GM19468 (cell line): Measurements from ENCODE around the gene FAP.

Source experiments
- ATAC-seq: cut with Tn5 transposase; IDR thresholded peaks from one replicate; pipeline ENCODE4 v1.9.1; 2021; ENCODE audit warnings: mild to moderate bottlenecking, moderate library complexity, moderate number of reproducible peaks; ENCODE audit not compliant: unreplicated experiment; ENCODE audit errors: extremely low read depth

Gene FAP

DNA sequence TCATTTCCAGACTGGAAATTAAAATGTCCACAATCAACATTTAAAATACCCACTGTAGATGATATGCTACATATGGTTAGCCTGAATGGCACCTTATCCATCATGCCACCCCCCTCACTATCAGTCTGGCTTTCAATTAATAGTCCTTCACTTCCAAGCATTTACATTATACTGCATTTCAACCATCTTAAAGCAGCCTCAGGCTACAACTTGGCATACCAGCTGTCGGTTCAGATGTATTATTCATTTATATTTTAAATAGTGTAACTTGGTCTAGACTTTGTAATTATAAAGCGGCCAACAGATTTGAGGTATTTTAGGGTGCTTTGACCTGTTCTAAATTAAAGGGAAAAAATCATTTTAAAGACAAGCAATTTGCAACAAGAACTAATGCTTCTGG lies 93.8 kb downstream of the FAP start:
- ATAC-seq, result no peak

GRCh38 chr2:162148956-162149355 lies 94.3 kb downstream of the FAP start:
- no peak for ATAC-seq

GRCh38 chr2:162143969-162144368 lies 99.3 kb downstream of the FAP start:
- ATAC-seq, result no peak

DNA sequence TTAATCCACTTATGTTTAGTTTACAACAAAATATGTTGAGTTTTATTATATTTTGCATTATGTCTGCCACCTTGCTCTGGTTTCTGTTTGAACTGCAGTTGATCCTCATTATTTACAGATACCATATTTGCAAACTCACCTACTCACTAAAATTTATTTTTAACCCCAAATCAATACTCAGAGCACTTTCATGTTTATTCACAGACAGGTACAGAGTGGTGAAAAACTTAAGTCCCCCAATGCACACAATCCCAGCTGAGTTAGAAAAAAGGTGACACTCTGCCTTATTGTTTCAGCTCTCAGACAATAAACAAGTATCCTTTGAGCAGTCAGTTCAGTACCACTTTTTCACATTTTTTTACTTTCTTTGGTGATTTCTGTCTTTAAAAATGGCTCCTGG lies 104.9 kb downstream of the FAP start:
- ATAC-seq, result no peak

- ATAC-seq, result no peak
Observed at GRCh38 chr2:162127422-162127821, 115.8 kb downstream of the FAP start.

DNA sequence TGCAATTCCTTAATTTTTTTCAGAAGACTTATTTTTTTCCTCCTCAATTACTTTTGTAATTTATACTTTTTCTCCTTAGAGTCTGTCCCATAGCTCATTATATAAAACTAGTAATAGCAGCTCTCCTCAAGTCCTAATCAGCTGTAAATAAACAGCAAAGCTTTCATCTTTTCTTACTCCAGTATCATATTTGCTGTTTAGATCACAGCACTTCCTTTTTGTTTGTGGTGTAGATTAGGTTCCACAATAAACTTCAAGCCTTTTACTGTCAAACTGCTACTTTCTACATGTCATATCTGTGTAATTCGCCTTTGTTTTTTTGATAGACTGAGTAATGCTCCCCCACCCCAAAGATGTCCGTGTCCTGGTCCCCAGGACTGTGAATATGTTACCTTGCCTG lies 116.7 kb downstream of the FAP start:
- no peak for ATAC-seq

GRCh38 chr2:162126111-162126519 lies 117.1 kb downstream of the FAP start:
- ATAC-seq, result peak; percentile 83

DNA sequence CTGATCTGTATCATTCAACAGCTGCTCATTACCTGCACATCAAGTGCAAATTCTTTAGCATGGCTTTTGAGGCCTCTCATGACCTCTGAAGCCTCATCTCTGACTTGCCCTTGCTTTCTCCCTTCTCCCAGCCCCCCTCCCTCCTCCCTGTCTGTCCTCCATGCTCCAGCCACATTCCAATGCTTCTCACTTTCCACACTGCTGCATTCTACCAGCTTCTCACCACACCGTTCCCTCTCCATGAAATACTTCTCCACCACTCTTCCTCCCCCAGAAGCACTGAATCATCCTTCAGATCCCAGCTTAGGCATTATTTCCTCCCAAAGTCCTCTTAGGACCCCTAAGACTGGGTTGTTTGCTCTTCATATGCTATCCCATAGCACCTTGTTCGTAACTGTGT lies 118.1 kb downstream of the FAP start:
- ATAC-seq, result no peak

DNA sequence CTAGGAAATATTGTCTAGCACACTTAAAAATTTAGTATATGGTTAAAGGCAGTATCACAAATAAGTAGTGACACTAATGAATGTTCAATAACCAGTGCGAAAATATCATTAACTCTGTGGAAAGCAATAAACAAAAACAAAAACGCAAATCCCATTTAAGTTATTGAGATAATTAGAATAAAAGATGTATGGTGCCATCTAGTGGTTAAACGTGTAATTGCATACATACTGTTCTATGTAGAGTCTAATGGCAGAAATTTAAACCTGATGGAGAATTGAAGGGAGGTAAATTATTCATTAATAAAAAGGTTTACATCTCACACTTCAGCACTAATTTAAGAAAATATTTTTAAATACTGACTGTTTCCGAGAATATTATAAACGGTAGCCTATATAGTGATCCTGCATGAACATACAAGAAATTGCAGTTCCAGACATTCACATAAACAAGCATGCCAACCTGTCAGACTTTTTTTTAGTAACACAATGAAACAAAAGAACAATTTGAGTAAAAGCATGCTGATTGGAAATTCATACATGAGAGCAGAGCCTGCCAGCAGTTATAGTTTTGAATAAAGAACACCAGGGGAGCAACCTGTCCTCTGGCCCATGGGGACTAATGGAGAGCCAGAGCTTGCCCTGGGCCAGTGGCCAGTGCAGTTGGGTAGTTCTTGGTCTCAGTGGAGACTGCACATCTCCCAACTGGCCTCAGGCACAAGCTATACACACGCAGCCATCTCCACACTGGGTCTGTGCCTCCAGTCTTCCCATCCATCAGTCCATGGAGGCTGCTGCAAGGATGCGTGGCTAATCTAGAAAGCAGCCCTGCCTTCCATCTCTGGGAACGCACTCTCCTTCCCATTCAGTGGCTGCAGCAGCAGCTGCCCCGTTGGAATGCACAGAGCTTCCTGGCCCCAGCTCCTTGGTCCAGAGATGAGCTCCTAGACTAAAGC lies 119.2 kb downstream of the FAP start:
- no peak for ATAC-seq
